ENCODE results near the gene MAPKAP1.

The MAPKAP1 gene

GRCh38 chr9:125415583-125416460 is 291.2 kb downstream of the MAPKAP1 start:
- Histone ChIP-seq H3K36me3 (ENCODE audit: control insufficient read depth, insufficient read depth, low read length) (no peaks in the 10 kb centered on the region), H3K79me1 (ENCODE audit: low read length) (no peaks in the 10 kb centered on the region), H3K23ac (ENCODE audit: low read length) (no peak overlapping the region), H3K56ac (ENCODE audit: low read length) (peak overlapping the region; percentile 7), H2BK120ac (ENCODE audit: low read depth, low read length) (no peak overlapping the region), H4K5ac (ENCODE audit: low read length) (no peak overlapping the region), H3K27ac (ENCODE audit: low read depth, low read length) (no peak overlapping the region), H2AK5ac (ENCODE audit: low read length) (no peak overlapping the region), H4K8ac (ENCODE audit: low read depth, low read length) (no peak overlapping the region), H3K4ac (ENCODE audit: low read depth, low read length) (no peak overlapping the region), H3K18ac (ENCODE audit: low read length) (no peak overlapping the region), H3K4me3 (ENCODE audit: low read length) (no peak overlapping the region), H3K4me2 (ENCODE audit: low read length) (no peak overlapping the region), H3K4me1 (ENCODE audit: control insufficient read depth, low read depth, low read length) (no peaks in the 10 kb centered on the region), H3K79me2 (ENCODE audit: control insufficient read depth, insufficient read depth, low read length) (no peaks in the 10 kb centered on the region), H3K9ac (ENCODE audit: low read length) (no peak overlapping the region), H3K27me3 (ENCODE audit: insufficient read depth, low read length, poor library complexity) (no peaks in the 10 kb centered on the region), H2BK15ac (replicated peaks; ENCODE audit: low read depth) (no peak overlapping the region), H2BK5ac (ENCODE audit: low read length) (no peak overlapping the region)
- WGBS (ENCODE audit: extremely low coverage, insufficient coverage, low lambda C conversion rate): no CpG with 5 or more reads among the region's 23 CpGs
- no peak for DNase-seq

- no CpG with 5 or more reads among the region's 8 CpGs for WGBS (ENCODE audit: extremely low coverage, insufficient coverage, low lambda C conversion rate)
- H2BK120ac ChIP-seq (ENCODE audit: low read depth, low read length): no peak overlapping the region
- H2AK5ac ChIP-seq (ENCODE audit: low read length): no peak overlapping the region
- H3K9ac ChIP-seq (ENCODE audit: low read length): no peak overlapping the region
- no peak overlapping the region for H4K5ac ChIP-seq (ENCODE audit: low read length)
- H3K23ac ChIP-seq (ENCODE audit: low read length): no peak overlapping the region
- no peak overlapping the region for H3K18ac ChIP-seq (ENCODE audit: low read length)
- no peaks in the 10 kb centered on the region for H3K79me1 ChIP-seq (ENCODE audit: low read length)
- no peak overlapping the region for H2BK15ac ChIP-seq (replicated peaks; ENCODE audit: low read depth)
- H3K4me3 ChIP-seq (ENCODE audit: low read length): no peak overlapping the region
- DNase-seq: no peak
- no peaks in the 10 kb centered on the region for H3K27me3 ChIP-seq (ENCODE audit: insufficient read depth, low read length, poor library complexity)
- H3K4ac ChIP-seq (ENCODE audit: low read depth, low read length): no peak overlapping the region
- H3K4me2 ChIP-seq (ENCODE audit: low read length): no peak overlapping the region
- no peak overlapping the region for H3K56ac ChIP-seq (ENCODE audit: low read length)
- H3K36me3 ChIP-seq (ENCODE audit: control insufficient read depth, insufficient read depth, low read length): no peaks in the 10 kb centered on the region
- H3K79me2 ChIP-seq (ENCODE audit: control insufficient read depth, insufficient read depth, low read length): no peaks in the 10 kb centered on the region
- no peaks in the 10 kb centered on the region for H3K4me1 ChIP-seq (ENCODE audit: control insufficient read depth, low read depth, low read length)
- H2BK5ac ChIP-seq (ENCODE audit: low read length): no peak overlapping the region
- no peak overlapping the region for H4K8ac ChIP-seq (ENCODE audit: low read depth, low read length)
- H3K27ac ChIP-seq (ENCODE audit: low read depth, low read length): no peak overlapping the region
Observed at GRCh38 chr9:125413579-125413978, 293.4 kb downstream of the MAPKAP1 start.

GRCh38 chr9:125412166-125412565 is 294.8 kb downstream of the MAPKAP1 start:
- Histone ChIP-seq H3K79me1 (ENCODE audit: low read length) (no peaks in the 10 kb centered on the region), H2BK120ac (ENCODE audit: low read depth, low read length) (no peak overlapping the region), H3K4me2 (ENCODE audit: low read length) (no peak overlapping the region), H3K79me2 (ENCODE audit: control insufficient read depth, insufficient read depth, low read length) (no peaks in the 10 kb centered on the region), H3K4me1 (ENCODE audit: control insufficient read depth, low read depth, low read length) (no peaks in the 10 kb centered on the region), H2BK15ac (replicated peaks; ENCODE audit: low read depth) (no peak overlapping the region), H2BK5ac (ENCODE audit: low read length) (no peak overlapping the region), H3K9ac (ENCODE audit: low read length) (no peak overlapping the region), H3K27me3 (ENCODE audit: insufficient read depth, low read length, poor library complexity) (no peaks in the 10 kb centered on the region), H3K36me3 (ENCODE audit: control insufficient read depth, insufficient read depth, low read length) (no peaks in the 10 kb centered on the region), H4K5ac (ENCODE audit: low read length) (no peak overlapping the region), H2AK5ac (ENCODE audit: low read length) (no peak overlapping the region), H3K18ac (ENCODE audit: low read length) (no peak overlapping the region), H3K4ac (ENCODE audit: low read depth, low read length) (no peak overlapping the region), H3K56ac (ENCODE audit: low read length) (no peak overlapping the region), H4K8ac (ENCODE audit: low read depth, low read length) (no peak overlapping the region), H3K23ac (ENCODE audit: low read length) (no peak overlapping the region), H3K4me3 (ENCODE audit: low read length) (no peak overlapping the region), H3K27ac (ENCODE audit: low read depth, low read length) (no peak overlapping the region)
- no peak for DNase-seq
- WGBS (ENCODE audit: extremely low coverage, insufficient coverage, low lambda C conversion rate): no CpG with 5 or more reads among the region's 10 CpGs

GRCh38 chr9:125411171-125411756 is 295.7 kb downstream of the MAPKAP1 start:
- H4K8ac ChIP-seq (ENCODE audit: low read depth, low read length): no peak overlapping the region
- H3K18ac ChIP-seq (ENCODE audit: low read length): no peak overlapping the region
- H3K56ac ChIP-seq (ENCODE audit: low read length): peak overlapping the region; percentile 10
- no CpG with 5 or more reads among the region's 14 CpGs for WGBS (ENCODE audit: extremely low coverage, insufficient coverage, low lambda C conversion rate)
- no peak for DNase-seq
- H3K4ac ChIP-seq (ENCODE audit: low read depth, low read length): no peak overlapping the region
- H3K23ac ChIP-seq (ENCODE audit: low read length): no peak overlapping the region
- H3K79me2 ChIP-seq (ENCODE audit: control insufficient read depth, insufficient read depth, low read length): no peaks in the 10 kb centered on the region
- H2BK15ac ChIP-seq (replicated peaks; ENCODE audit: low read depth): no peak overlapping the region
- H3K9ac ChIP-seq (ENCODE audit: low read length): no peak overlapping the region
- no peak overlapping the region for H3K27ac ChIP-seq (ENCODE audit: low read depth, low read length)
- H2AK5ac ChIP-seq (ENCODE audit: low read length): no peak overlapping the region
- no peak overlapping the region for H3K4me3 ChIP-seq (ENCODE audit: low read length)
- no peak overlapping the region for H3K4me2 ChIP-seq (ENCODE audit: low read length)
- H3K4me1 ChIP-seq (ENCODE audit: control insufficient read depth, low read depth, low read length): no peaks in the 10 kb centered on the region
- H3K36me3 ChIP-seq (ENCODE audit: control insufficient read depth, insufficient read depth, low read length): no peaks in the 10 kb centered on the region
- H4K5ac ChIP-seq (ENCODE audit: low read length): no peak overlapping the region
- no peaks in the 10 kb centered on the region for H3K79me1 ChIP-seq (ENCODE audit: low read length)
- H2BK120ac ChIP-seq (ENCODE audit: low read depth, low read length): no peak overlapping the region
- H2BK5ac ChIP-seq (ENCODE audit: low read length): no peak overlapping the region
- no peaks in the 10 kb centered on the region for H3K27me3 ChIP-seq (ENCODE audit: insufficient read depth, low read length, poor library complexity)

GRCh38 chr9:125410522-125410894 is 296.5 kb downstream of the MAPKAP1 start:
- no peaks in the 10 kb centered on the region for H3K36me3 ChIP-seq (ENCODE audit: control insufficient read depth, insufficient read depth, low read length)
- H2BK15ac ChIP-seq (replicated peaks; ENCODE audit: low read depth): no peak overlapping the region
- no peak overlapping the region for H3K23ac ChIP-seq (ENCODE audit: low read length)
- no peak overlapping the region for H3K9ac ChIP-seq (ENCODE audit: low read length)
- H3K27ac ChIP-seq (ENCODE audit: low read depth, low read length): no peak overlapping the region
- H3K4me2 ChIP-seq (ENCODE audit: low read length): no peak overlapping the region
- no peak overlapping the region for H2BK5ac ChIP-seq (ENCODE audit: low read length)
- H3K4me3 ChIP-seq (ENCODE audit: low read length): no peak overlapping the region
- H4K5ac ChIP-seq (ENCODE audit: low read length): no peak overlapping the region
- no peak overlapping the region for H3K4ac ChIP-seq (ENCODE audit: low read depth, low read length)
- H3K18ac ChIP-seq (ENCODE audit: low read length): no peak overlapping the region
- no peak overlapping the region for H2AK5ac ChIP-seq (ENCODE audit: low read length)
- H3K27me3 ChIP-seq (ENCODE audit: insufficient read depth, low read length, poor library complexity): no peaks in the 10 kb centered on the region
- H3K79me1 ChIP-seq (ENCODE audit: low read length): no peaks in the 10 kb centered on the region
- no peak overlapping the region for H2BK120ac ChIP-seq (ENCODE audit: low read depth, low read length)
- no CpG with 5 or more reads among the region's 24 CpGs for WGBS (ENCODE audit: extremely low coverage, insufficient coverage, low lambda C conversion rate)
- no peaks in the 10 kb centered on the region for H3K79me2 ChIP-seq (ENCODE audit: control insufficient read depth, insufficient read depth, low read length)
- H3K4me1 ChIP-seq (ENCODE audit: control insufficient read depth, low read depth, low read length): no peaks in the 10 kb centered on the region
- no peak for DNase-seq
- no peak overlapping the region for H3K56ac ChIP-seq (ENCODE audit: low read length)
- no peak overlapping the region for H4K8ac ChIP-seq (ENCODE audit: low read depth, low read length)
